GM10266 (cell line): Measurements from ENCODE around the gene OGN.

Experiments used
- DNase-seq: peaks from one replicate; pipeline ENCODE4 v3.0.0; 2012; ENCODE audit errors: extremely low spot score
- CTCF ChIP-seq: IDR thresholded peaks from 2 replicates; pipeline ENCODE4 v1.5.1; 2012; ENCODE audit warnings: mild to moderate bottlenecking, low read depth; ENCODE audit not compliant: control insufficient read depth, insufficient read depth; ENCODE audit errors: missing control alignments

The OGN gene

GRCh38 chr9:92435263-92435662 lies 30.9 kb upstream of the OGN start:
- no peak for DNase-seq
- no peak for TF ChIP-seq CTCF

DNA sequence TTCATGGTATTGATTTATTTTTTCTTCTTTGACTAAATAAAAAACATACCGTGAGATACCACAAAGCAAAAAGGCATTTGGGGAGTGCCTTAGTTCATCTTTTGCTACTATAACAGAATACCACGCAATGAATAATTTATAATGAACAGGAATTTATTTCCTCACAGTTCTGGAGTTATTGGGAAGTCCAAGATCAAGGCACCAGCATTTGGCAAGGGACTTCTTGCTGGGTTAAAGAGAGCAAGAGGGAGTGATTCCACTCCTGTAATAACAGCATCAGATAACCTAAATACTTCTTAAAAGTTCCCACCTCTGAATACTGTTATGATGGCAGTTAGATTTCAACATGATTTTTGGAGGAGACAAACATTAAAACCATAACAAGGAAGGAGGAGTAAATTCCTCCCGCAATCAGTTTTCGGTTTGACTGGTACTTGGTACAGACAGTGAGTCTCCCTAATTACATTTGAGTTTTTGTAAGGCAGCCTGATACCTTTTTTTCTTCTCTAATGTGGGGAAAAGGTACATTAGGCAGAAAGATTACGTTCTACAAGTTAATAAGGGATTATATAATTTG lies 28.7 kb upstream of the OGN start:
- no peak for DNase-seq
- no peak for TF ChIP-seq CTCF

DNA sequence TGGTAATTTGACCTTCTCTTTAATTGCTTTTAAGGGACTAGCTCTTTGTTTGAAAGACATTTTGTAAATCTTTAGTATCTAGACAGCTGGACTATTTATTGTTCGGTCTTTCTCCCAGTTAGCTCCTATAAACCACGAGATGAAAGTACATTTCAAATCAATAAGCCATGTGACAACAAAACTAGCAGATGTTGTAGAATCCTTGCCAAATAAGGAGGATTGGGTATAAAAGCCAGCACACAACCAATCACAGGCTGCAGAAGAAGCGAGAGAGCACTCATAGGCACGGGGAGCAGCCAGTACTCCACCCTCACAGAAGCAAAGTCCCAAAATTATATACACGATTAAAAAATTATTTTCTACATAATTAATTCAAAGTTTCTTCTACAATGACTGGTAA lies 28.0 kb upstream of the OGN start:
- TF ChIP-seq CTCF = no peak
- no peak for DNase-seq

DNA sequence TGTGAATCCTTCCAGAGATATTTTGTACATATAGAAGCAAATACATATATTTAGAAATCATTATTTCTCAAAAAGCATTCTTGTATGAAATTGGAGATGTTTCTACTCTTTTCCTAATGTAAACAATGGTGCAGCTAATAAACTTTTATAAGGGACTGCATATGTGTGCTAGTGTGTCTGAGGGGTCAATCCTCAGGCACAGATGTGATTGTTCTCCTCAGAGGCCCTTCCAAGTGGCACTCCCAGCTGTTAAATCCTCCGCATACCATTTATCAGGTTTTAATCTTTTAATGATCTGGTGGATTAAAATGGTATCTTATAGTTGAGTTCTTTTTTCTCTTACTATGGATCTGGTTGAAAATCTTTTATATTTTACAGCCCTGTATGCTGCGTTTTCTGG lies 25.5 kb upstream of the OGN start:
- no peak for DNase-seq
- TF ChIP-seq CTCF = no peak

- no peak for TF ChIP-seq CTCF
- no peak for DNase-seq
Measured at GRCh38 chr9:92426501-92427145, 22.2 kb upstream of the OGN start.

GRCh38 chr9:92425474-92425873 lies 21.1 kb upstream of the OGN start:
- no peak for TF ChIP-seq CTCF
- DNase-seq = no peak

- no peak for TF ChIP-seq CTCF
Measured at GRCh38 chr9:92424340-92424739, 20.0 kb upstream of the OGN start, which contains the start of gene OMD. TSS of gene OMD (minus strand) at chr9:92424471. CDS start at chr9:92417558, 6,913 bp downstream.

More at GRCh38 chr9:92424340-92424739, 20.0 kb upstream of the OGN start, which contains the start of gene OMD:
- DNase-seq = no peak
